Nephron (organoid): ENCODE results near the gene SSX2IP.
"Not testable (repeated sequence)": the region's sequence is repeated elsewhere in the genome, so short reads cannot be mapped to it uniquely, and the experiment has no call there.

Experiments
- H3K27ac Mint-ChIP-seq, 3 experiments: 2 replicates each; pipeline ENCODE4 v1.8.0; 2020; ENCODE audit warnings: mixed read lengths in 3 of 3, mild to moderate bottlenecking in 2 of 3, moderate library complexity in 1 of 3
- H3K27me3 Mint-ChIP-seq: 2 replicates; pipeline ENCODE4 v1.8.0; 2021; ENCODE audit warnings: low read depth, mild to moderate bottlenecking, moderate library complexity, mixed read lengths
- H3K36me3 Mint-ChIP-seq: 2 replicates; pipeline ENCODE4 v1.8.0; 2020; ENCODE audit warnings: low read depth, mixed read lengths
- H3K4me1 Mint-ChIP-seq: 2 replicates; pipeline ENCODE4 v1.8.0; 2020; ENCODE audit warnings: mixed read lengths
- H3K4me3 Mint-ChIP-seq, 3 experiments: 2 replicates each; pipeline ENCODE4 v1.8.0; 2020; ENCODE audit warnings: mild to moderate bottlenecking in 3 of 3, mixed read lengths in 3 of 3, moderate library complexity in 2 of 3
- H3K9me3 Mint-ChIP-seq: 2 replicates; pipeline ENCODE4 v1.8.0; 2020; ENCODE audit warnings: mixed read lengths
- CTCF ChIP-seq, 3 experiments: fragments of 200-600 bp; sonication (generic); IDR thresholded peaks; one replicate each; pipeline ENCODE4 v1.5.0; 2021; ENCODE audit warnings: antibody characterized with exemption in 3 of 3; ENCODE audit not compliant: unreplicated experiment in 3 of 3

The SSX2IP gene

DNA sequence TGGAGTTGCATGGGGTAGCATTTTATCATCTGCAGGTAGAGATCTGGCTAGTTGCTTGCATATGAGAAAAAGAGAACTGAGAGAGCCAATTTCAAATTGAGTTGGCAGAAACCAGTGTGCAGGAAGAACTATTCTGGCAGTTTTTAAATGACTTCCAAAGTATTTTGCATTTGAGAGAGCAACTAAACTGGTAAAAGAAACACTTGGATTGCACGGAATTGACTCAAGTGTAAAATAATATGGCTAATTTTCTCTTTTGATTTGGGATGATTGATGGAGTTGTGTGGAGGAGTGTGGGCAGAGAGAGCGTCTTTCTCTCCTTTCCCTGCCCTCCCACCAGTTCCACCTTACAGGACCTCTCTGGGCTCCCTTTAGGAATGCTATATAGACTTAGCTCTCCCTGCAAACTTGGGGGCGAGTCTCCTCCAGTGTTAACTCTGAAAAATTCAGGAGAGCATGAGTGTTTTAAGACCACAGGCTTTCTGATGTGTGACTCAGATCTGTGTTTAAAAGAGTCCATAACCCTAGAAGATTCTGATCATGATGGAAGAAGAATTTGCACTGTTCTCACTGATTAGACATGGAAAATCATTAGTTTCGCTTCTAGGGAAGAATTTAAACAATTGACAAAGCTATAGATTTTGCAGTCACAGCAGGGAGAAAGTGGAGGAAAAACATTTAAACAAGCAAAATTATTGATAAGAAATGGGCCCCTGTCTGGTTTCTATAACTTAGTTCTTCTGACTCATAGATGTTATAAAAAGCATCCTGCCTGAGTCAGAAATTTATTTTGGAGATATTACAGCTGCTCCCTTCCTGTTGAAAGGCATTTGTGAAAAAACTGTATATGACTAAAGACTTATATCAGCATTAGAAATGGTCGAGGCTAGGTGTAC, 91.2 kb downstream of the SSX2IP start:
- H3K9me3 Mint-ChIP-seq = peaks cover 17% of the 10 kb centered on the region
- peaks cover 15% of the 10 kb centered on the region for H3K4me1 Mint-ChIP-seq
- H3K27me3 Mint-ChIP-seq = no peaks in the 10 kb centered on the region
- no peak overlapping the region for H3K4me3 Mint-ChIP-seq
- no peak for TF ChIP-seq CTCF (IDR thresholded peaks at IDR 0.05; ENCODE audit: unreplicated experiment in 3 of 3)
- peak overlapping the region; percentile 22 to 37 (median 23) for H3K27ac Mint-ChIP-seq
- peaks cover 5% of the 10 kb centered on the region for H3K36me3 Mint-ChIP-seq

- Mint-ChIP-seq H3K27me3 (no peaks in the 10 kb centered on the region), H3K36me3 (peaks cover 5% of the 10 kb centered on the region), H3K27ac (peak overlapping the region in 1 of 3 experiments; percentile 37), H3K4me1 (peaks cover 15% of the 10 kb centered on the region), H3K9me3 (peaks cover 15% of the 10 kb centered on the region), H3K4me3 (no peak overlapping the region)
- no peak for TF ChIP-seq CTCF (IDR thresholded peaks at IDR 0.05; ENCODE audit: unreplicated experiment in 3 of 3)
Observed at GRCh38 chr1:84598418-84598817, 91.8 kb downstream of the SSX2IP start.

DNA sequence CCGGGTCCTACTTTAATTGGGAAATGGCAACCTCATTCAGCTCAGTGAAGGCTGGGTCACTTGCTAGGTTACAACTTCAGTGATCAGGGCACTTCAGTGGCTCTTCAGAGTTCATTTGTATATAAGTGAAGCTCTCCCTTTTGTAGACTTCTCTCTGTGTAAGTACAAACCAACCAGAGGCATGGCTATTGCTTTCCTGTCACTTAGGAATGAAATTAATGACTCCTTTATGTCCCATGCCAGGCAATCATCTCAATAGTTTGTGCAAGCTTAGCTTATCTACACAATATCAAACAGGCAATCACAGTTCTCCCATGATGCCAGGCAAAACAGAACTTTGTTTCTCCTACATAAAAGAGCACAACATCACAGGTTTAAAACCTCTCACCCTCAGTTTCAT, 93.2 kb downstream of the SSX2IP start:
- H3K4me3 Mint-ChIP-seq = no peak overlapping the region
- H3K4me1 Mint-ChIP-seq = peaks cover 15% of the 10 kb centered on the region
- no peaks in the 10 kb centered on the region for H3K27me3 Mint-ChIP-seq
- H3K9me3 Mint-ChIP-seq = peaks cover 11% of the 10 kb centered on the region
- no peak overlapping the region for H3K27ac Mint-ChIP-seq
- H3K36me3 Mint-ChIP-seq = peaks cover under 1% of the 10 kb centered on the region
- TF ChIP-seq CTCF (IDR thresholded peaks at IDR 0.05; ENCODE audit: unreplicated experiment in 3 of 3) = no peak

DNA sequence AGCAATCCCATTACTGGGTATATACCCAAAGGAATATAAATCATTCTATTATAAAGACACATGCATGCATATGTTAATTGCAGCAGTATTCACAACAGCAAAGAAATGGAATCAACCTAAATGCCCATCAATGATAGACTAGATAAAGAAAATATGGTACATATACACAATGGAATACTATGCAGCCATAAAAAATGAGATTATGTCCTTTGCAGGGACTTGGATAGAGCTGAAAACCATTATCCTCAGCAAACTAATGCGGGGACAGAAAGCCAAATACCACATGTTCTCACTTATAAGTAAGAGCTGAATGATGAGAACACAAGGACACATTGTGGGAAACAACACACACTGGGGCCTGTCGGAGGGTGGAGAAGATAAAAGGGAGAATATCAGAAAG, 95.3 kb downstream of the SSX2IP start:
- not testable (repeated sequence) for H3K27me3 Mint-ChIP-seq, H3K27ac Mint-ChIP-seq, H3K4me3 Mint-ChIP-seq, H3K36me3 Mint-ChIP-seq
- H3K9me3 Mint-ChIP-seq = peaks cover 17% of the 10 kb centered on the region
- peaks cover 15% of the 10 kb centered on the region for H3K4me1 Mint-ChIP-seq
